NB4 (cell line): Measurements from ENCODE around the gene SEPTIN3.

Source experiments
- CTCF ChIP-seq: IDR thresholded peaks from one replicate; pipeline ENCODE4 v1.5.1; 2012; ENCODE audit warnings: low read depth, low read length
- MAX ChIP-seq: IDR thresholded peaks from 2 replicates; pipeline ENCODE4 v1.6.1; 2011; ENCODE audit warnings: low read depth, low read length
- MYC ChIP-seq: IDR thresholded peaks from 2 replicates; pipeline ENCODE4 v1.6.1; 2011; ENCODE audit warnings: low read depth, low read length
- POLR2A ChIP-seq: IDR thresholded peaks from 2 replicates; pipeline ENCODE4 v1.6.1; 2011; ENCODE audit warnings: mild to moderate bottlenecking; ENCODE audit not compliant: insufficient read length; ENCODE audit errors: extremely low read depth

- TF ChIP-seq POLR2A = no peak
- TF ChIP-seq CTCF = no peak
- no peak for TF ChIP-seq MYC
- no peak for TF ChIP-seq MAX
These were observed 46.9 kb upstream of the SEPTIN3 start for GRCh38 chr22:41922328-41922727.
